Left colon (tissue), 2 donors: ENCODE measurements around the gene SLC15A3. TPM values are rescaled to one million over a fixed set of nuclear protein-coding genes. Genes with fewer than 3 reads are reported as not detected.

Source experiments
- ATAC-seq: fragments of 200-7000 bp; cut with Tn5 transposase; one replicate; pipeline ENCODE4 v1.9.1; 2020; ENCODE audit warnings: mild to moderate bottlenecking, moderate library complexity
- DNase-seq, 2 donors: peaks; one replicate each; pipeline ENCODE4 v3.0.0-alpha.2; 2020
- intact Hi-C, 2 donors: fragments of 100-400 bp; cut with DNase I in 1 of 2; cut with micrococcal nuclease in 1 of 2; formaldehyde crosslinking; loops; one replicate each; pipeline versions ENCODE4 v1.11.2 to v1.14.0; 2022; cut with DNase I, micrococcal nuclease
- total RNA-seq, 2 donors: library from RNA; stranded (reverse); fragmentation: NEBNext Ultra II Directional; extraction: Animal tissue kit (Norgen Biotek cat#: 25700); gene quantifications; one replicate each; pipeline ENCODE4 v1.2.1, GENCODE V29; 2021
- donor health status: DM: no; HTN: no; CAD: no.
- donor health status: DM: yes; HTN: yes; CAD: no.

Gene SLC15A3
- total RNA-seq, 2 donors from 2014 or later = 8.6 to 15.1 TPM

- DNase-seq (no peak), ATAC-seq (peak; percentile 13)
- intact Hi-C loops = no loop called here
These were observed 421 bp downstream of the SLC15A3 start for GRCh38 chr11:60951606-60951903.

DNA sequence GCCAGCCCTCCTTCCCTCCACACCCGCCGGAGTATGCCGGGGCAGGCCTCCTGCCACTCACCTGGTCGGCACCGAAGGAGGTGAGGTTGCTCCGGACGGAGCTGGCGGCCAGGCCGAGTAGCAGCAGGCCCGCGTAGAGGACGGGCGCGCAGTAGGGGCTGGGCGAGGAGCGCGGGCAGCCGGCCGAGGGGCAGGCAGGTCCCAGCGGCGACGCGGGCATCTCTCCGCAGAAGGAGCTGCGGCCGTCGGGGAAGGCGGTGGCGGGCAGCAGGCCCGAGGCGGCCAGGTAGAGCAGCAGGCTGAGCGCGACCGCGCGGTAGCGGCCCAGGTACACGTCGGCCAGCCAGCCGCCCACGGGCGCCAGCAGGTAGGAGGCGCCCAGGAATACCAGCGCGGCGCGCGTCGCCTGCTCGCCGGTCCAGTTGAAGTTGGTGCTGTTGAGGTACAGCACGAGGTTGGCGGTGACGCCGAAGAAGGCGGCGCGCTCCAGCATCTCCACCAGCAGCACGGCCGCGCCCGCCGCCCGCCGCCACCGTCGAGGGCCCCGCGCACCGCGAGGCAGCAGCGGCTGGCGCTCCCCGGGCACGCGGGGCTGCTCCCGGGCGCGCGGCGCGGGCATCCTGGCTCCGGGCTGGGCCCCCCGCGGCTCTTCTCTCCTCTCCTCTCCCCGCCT is 907 bp downstream of the SLC15A3 start:
- ATAC-seq = peak; percentile 24
- DNase-seq = no peak
- intact Hi-C loops = no loop called here

DNA sequence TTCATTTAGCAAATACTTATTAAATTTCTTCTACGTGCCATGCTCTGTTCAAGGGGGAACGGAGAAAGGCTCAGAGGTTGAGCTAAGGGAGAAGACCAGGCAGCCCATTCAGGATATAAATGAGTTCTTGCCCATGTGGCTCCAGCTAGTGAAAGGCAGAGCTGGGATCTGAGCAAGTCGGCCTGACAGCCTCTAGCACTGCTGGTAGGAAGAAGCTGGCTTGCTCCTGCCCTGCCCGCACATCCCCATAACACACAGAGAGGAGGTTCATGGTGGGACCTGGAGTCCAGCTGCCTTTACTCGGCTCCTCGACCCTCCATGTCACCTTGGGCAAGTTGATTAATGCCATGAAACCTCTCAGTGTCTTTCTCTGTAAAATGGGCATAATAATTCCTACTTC is 2.0 kb downstream of the SLC15A3 start:
- no peak for DNase-seq
- intact Hi-C loops = no loop called here
- ATAC-seq = no peak

DNA sequence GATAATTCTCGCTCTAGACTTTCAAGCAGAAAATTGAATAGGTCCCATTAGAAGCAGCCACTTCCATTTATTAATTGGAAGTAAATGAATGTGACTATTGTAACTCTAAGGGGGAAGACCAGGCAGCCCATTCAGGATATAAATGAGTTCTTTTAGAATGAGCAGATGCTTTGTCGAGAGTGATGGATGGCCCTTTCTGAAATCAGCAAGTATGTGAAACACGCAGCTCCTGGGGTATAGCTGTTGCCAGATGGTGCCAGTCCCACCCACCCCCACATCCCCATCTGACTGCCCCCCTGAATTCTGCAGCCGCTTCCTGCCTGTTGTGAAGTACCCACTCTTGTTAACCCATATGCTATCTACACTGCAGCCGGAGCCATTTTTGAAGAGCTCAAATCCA is 3.7 kb downstream of the SLC15A3 start:
- intact Hi-C loops = no loop called here
- no peak for DNase-seq
- ATAC-seq = no peak

DNA sequence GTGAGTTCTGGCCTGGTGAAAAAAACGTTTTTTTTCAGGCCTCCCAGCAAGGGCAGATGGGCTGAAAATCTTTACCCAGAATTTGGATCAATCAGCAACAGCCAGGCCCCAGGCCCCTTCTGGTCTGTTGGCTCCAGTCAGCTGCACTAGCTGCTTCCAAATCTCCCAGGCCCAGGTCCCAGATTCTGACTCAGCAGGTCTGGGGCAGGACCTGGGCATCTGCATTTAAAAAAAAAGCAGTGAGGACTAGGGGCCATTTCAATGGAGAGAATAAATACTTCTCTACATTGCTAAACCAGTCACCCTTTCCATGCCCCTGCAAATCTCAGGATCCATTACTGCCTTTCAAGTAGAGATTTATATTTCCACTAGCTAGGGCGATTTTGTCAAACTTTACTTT is 4.3 kb downstream of the SLC15A3 start:
- no peak for DNase-seq
- no peak for ATAC-seq
- intact Hi-C loops = no loop called here

DNA sequence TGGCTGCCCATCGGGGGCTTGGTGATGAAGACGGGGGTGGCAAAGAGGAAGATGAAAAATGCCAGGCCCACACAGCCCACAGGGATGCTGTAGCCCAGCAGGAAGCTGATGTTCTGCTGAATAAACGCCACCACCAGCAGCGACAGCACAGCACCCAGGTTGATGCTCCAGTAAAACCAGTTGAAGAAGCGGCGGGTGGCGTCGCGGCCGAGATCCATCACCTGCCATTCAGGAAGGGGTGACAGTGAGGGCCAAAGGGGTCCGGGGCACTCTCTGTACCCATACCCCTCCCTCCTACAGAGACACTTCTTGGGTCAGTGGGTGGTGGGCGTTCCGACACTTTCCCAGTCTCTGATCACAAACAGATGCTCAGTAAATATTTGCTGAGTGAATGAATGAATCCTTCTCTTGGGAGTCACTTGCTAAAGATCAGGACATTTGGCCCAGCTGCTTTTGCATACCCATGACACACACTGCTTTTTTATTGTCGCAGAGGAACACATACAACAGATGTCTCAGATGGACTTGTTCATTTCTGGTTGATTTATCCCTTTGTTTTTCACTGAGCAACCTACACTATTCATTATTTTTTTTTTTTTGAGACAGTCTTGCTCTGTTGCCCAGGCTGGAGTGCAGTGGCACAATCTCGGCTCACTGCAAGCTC is 5.2 kb downstream of the SLC15A3 start:
- intact Hi-C loops = no loop called here
- ATAC-seq (no peak), DNase-seq (no peak)

DNA sequence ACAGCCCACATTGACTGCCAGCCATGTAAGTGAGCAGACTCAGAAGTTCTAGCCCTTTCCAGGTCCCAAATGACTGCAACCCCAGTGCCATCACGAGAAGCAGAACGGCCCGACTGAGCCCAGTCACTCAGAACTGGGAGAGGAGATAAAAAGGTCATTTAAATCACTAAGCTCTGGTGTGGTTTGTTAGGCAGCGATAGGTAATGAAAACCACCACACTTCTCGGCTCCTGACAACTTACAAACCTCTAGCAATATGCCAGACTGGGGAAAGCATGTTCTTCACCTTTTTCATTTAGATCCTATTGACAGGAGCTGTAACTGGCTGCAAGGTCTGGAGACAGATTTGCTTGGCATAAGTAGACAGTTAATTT is 6.7 kb downstream of the SLC15A3 start:
- intact Hi-C loops = no loop called here
- ATAC-seq (no peak), DNase-seq (no peak)

DNA sequence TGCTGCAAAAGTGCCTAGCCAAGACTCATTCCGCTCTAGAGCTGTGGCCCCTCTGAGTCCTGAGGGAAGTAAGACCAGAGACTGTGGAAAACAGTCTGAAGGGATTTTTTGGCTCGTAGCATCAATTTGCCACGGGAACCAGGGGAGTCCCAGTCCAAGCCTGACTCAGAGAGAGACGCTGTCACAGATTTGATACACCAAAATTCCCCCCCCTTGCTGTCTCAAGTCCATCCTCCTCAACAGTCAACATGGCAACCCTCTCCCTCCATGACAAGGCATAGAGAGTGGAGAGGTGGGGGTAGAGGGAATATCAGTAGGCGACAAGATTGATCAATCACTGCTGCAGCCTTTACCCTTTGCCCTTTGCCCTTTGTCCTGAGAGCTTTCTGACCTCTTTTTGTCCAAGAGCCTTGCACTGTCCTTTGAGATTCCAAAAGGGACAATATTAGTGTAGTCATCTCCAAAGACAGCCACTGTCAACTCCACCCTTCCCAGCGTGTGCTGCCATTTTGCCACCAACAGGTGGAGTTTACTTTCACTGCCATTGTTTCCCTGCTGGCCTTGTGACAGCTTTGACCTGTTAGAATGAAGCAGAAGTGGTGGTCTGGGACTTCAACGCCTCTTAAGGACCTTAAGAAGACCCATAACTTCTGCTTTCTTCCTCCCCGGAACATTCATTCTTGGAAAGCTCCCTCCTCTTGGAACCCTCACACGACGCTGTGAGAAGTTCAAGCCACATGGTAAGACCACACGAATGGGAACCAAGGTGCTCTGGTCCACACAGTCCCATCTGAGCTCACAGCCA is 7.3 kb downstream of the SLC15A3 start:
- no peak for ATAC-seq
- intact Hi-C loops = no loop called here
- no peak for DNase-seq

GRCh38 chr11:60942970-60943565 is 8.9 kb downstream of the SLC15A3 start:
- ATAC-seq = peak; percentile 88
- peak; percentile 52 to 61 for DNase-seq
- intact Hi-C loops = no loop called here

GRCh38 chr11:60942219-60942618 is 9.8 kb downstream of the SLC15A3 start:
- DNase-seq (no peak), ATAC-seq (no peak)
- intact Hi-C loops = no loop called here

GRCh38 chr11:60941371-60942119 is 10.4 kb downstream of the SLC15A3 start:
- DNase-seq (no peak), ATAC-seq (no peak)
- intact Hi-C loops = no loop called here

GRCh38 chr11:60939855-60940254 is 12.1 kb downstream of the SLC15A3 start:
- ATAC-seq (no peak), DNase-seq (no peak)
- intact Hi-C loops = no loop called here

- intact Hi-C loops = no loop called here
- ATAC-seq = no peak
- no peak for DNase-seq
These were observed 12.7 kb downstream of the SLC15A3 start for GRCh38 chr11:60939301-60939700.

DNA sequence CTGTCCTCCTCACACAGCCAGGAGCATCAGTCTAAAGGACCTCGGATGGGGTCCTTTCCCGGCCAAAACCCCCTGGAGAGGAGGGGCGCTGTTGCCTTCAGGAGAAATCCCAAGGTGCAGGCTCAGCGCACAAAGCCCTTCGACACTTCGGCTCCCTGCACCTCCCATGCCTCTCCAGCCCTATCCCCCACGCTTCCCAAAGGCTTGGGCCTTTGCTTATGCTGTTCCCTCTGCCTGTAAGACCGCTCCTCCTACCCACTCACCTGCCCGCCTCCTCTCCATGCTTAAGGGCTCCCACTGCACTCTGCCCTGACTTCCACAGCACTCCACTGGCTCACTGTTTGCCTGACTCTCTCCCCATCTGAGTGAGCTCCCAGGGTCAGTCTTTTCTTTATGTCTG is 13.5 kb downstream of the SLC15A3 start:
- no peak for DNase-seq
- intact Hi-C loops = no loop called here
- ATAC-seq = no peak

DNA sequence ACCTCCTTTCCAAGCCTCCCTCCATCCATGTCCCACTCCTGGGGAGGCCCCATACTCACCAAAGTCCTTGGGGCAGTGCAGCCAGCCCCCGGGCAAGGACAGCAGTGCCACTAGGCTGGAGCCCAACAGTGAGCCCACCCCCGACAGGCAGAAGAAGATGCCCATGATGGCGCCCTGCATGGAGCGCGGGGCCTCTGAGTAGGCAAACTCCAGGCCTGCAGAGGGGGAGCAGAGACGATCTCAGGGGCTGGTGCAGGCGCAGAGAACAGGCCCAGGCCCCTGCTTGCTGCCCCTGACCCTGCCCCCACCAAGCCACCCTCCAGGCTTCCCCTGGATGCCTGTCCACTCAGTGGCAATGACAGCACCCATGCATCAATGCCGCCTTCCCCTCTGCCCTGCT is 14.2 kb downstream of the SLC15A3 start:
- no peak for ATAC-seq
- DNase-seq = no peak
- intact Hi-C loops = no loop called here

DNA sequence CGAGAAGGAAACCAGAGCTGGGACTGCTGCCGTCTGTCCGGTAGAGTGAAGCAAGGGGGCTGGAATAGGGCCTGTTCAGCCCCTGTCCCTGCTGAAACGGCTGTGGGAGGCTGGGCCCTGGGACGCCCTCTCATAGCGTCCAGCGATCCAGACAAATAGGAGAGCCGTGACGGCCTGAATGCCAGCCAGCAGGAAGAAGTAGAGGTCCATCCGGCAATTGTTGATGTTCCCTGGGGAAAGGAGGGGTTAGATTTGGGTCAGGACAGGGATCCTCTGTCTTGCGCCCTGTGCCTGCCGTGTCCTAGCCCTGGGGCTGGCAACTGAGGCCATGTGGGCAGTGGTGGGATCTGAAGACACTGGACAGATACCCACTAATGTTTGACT is 14.8 kb downstream of the SLC15A3 start:
- ATAC-seq = no peak
- no peak for DNase-seq
- intact Hi-C loops = no loop called here

DNA sequence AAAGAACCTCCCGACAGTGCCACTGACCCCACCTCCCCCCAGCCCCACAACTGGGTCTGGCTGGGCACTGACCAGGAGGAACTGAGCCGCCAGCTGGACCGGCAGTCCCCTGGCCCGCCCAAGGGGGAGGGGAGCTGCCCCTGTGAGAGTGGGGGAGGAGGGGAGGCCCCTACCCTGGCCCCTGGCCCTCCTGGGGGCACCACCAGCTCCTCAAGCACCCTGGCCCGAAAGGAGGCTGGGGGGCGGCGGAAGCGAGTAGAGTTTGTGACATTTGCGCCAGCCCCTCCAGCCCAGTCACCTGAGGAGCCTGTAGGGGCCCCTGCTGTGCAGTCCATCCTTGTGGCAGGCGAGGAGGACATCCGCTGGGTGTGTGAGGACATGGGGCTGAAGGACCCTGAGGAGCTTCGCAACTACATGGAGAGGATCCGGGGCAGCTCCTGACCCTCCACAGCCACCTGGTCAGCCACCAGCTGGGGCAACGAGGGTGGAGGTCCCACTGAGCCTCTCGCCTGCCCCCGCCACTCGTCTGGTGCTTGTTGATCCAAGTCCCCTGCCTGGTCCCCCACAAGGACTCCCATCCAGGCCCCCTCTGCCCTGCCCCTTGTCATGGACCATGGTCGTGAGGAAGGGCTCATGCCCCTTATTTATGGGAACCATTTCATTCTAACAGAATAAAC is 15.4 kb downstream of the SLC15A3 start:
- intact Hi-C loops = no loop called here
- DNase-seq = no peak
- ATAC-seq = no peak

DNA sequence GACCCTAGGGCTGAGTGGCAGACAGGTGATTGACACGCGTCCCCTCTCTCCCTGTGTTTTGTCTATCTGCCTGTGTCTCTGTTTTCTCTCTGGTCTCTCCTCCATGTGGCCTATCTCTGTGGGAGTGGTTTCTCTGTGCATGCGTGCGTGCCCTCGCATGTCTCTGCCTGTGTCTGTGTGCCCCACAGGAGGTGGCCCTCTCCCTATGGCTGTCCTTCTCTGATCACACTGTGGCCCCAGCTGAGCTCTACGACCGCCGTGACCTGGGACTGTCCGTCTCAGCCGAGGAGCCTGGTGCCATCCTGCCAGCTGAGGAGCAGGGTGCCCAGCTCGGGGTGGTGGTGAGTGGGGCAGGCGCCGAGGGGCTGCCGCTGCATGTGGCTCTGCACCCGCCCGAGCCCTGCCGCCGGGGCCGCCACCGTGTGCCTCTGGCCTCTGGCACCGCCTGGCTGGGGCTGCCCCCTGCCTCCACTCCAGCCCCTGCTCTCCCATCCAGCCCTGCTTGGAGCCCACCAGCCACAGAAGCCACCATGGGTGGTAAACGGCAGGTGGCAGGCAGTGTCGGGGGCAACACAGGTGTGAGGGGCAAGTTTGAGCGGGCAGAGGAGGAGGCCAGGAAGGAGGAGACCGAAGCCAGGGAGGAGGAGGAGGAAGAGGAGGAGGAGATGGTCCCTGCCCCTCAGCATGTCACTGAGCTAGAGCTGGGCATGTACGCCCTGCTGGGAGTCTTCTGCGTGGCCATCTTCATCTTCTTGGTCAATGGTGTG is 16.1 kb downstream of the SLC15A3 start:
- DNase-seq (no peak), ATAC-seq (no peak)
- intact Hi-C loops = no loop called here
